CD14-positive monocyte (primary cell): ENCODE results near the gene RITA1. TPM values are rescaled to one million over a fixed set of nuclear protein-coding genes. Genes with fewer than 3 reads are reported as not detected.

Experiments used
- DNase-seq, 3 donors: peaks; one replicate each; pipeline ENCODE4 v3.0.0-alpha.2; 2011 to 2022
- H2AFZ ChIP-seq: 2 replicates; pipeline ENCODE4 v1.6.0; 2012; ENCODE audit warnings: mild to moderate bottlenecking, low read depth, low read length, inconsistent platforms; ENCODE audit not compliant: insufficient read depth, poor library complexity, severe bottlenecking
- H3K27ac ChIP-seq, 2 donors: 1 replicate in 1 of 2; 2 replicates in 1 of 2; pipeline ENCODE4 v1.5.1; 2012 to 2013; ENCODE audit warnings: low read length in 2 of 2, control low read depth in 1 of 2, inconsistent platforms in 1 of 2, low read depth in 1 of 2, mild to moderate bottlenecking in 1 of 2
- H3K27me3 ChIP-seq, 2 donors: one replicate each; pipeline versions ENCODE4 v1.6.0 to v1.6.1; 2011 to 2013; ENCODE audit warnings: low read length in 2 of 2; ENCODE audit not compliant: control insufficient read depth in 2 of 2, insufficient read depth in 2 of 2
- H3K36me3 ChIP-seq, 2 donors: replicated peaks in 1 of 2; 1 replicate in 1 of 2; 2 replicates in 1 of 2; pipeline versions ENCODE4 v1.5.1 to v1.6.1; 2012 to 2013; ENCODE audit warnings: low read length in 2 of 2, control low read depth in 1 of 2, inconsistent platforms in 1 of 2, mild to moderate bottlenecking in 1 of 2; ENCODE audit not compliant: insufficient read depth in 2 of 2, control insufficient read depth in 1 of 2
- H3K4me1 ChIP-seq, 2 donors: 1 replicate in 1 of 2; 2 replicates in 1 of 2; pipeline versions ENCODE4 v1.5.1 to v1.6.1; 2012 to 2013; ENCODE audit warnings: low read length in 2 of 2, control low read depth in 1 of 2, inconsistent platforms in 1 of 2, mild to moderate bottlenecking in 1 of 2, moderate library complexity in 1 of 2; ENCODE audit not compliant: insufficient read depth in 2 of 2, control insufficient read depth in 1 of 2
- H3K4me2 ChIP-seq: replicated peaks from 2 replicates; pipeline ENCODE3; 2012; ENCODE audit warnings: low read length, moderate library complexity, mild to moderate bottlenecking; ENCODE audit not compliant: poor library complexity, severe bottlenecking; ENCODE audit errors: extremely low read depth
- H3K4me3 ChIP-seq, 3 experiments: fragments of 200-600 bp in 1 of 3; sonication (generic) in 1 of 3; replicated peaks in 1 of 3; 1 replicate in 2 of 3; 2 replicates in 1 of 3; pipeline ENCODE4 v1.5.1; 2011 to 2013; ENCODE audit warnings: low read length in 3 of 3, mild to moderate bottlenecking in 3 of 3, control low read depth in 2 of 3, low read depth in 2 of 3, inconsistent platforms in 1 of 3, moderate library complexity in 1 of 3
- H3K79me2 ChIP-seq: 2 replicates; pipeline ENCODE4 v1.6.0; 2012; ENCODE audit warnings: mild to moderate bottlenecking, control low read depth, inconsistent platforms, low read length, moderate library complexity; ENCODE audit not compliant: insufficient read depth
- H3K9ac ChIP-seq: 2 replicates; pipeline ENCODE4 v1.6.0; 2017; ENCODE audit warnings: low read length, mild to moderate bottlenecking; ENCODE audit not compliant: insufficient read depth, poor library complexity, severe bottlenecking
- H3K9me3 ChIP-seq, 2 donors: replicated peaks in 1 of 2; 1 replicate in 1 of 2; 2 replicates in 1 of 2; pipeline versions ENCODE4 v1.5.1 to v1.6.1; 2012 to 2013; ENCODE audit warnings: low read length in 2 of 2, control low read depth in 1 of 2; ENCODE audit not compliant: control insufficient read depth in 1 of 2, insufficient read depth in 1 of 2
- H4K20me1 ChIP-seq: 2 replicates; pipeline ENCODE4 v1.6.0; 2012; ENCODE audit warnings: mild to moderate bottlenecking, low read length, control low read depth, moderate library complexity; ENCODE audit not compliant: insufficient read depth
- H3K27ac Mint-ChIP-seq, 7 donors: one replicate each; pipeline ENCODE4 v1.8.0; 2020; ENCODE audit warnings: mild to moderate bottlenecking in 7 of 7, mixed read lengths in 7 of 7, moderate library complexity in 6 of 7, inconsistent platforms in 2 of 7
- H3K27me3 Mint-ChIP-seq, 3 donors: one replicate each; pipeline ENCODE4 v1.8.0; 2021 to 2022; ENCODE audit warnings: low read depth in 3 of 3, mild to moderate bottlenecking in 3 of 3, mixed read lengths in 3 of 3, moderate library complexity in 3 of 3, inconsistent platforms in 1 of 3
- H3K36me3 Mint-ChIP-seq, 2 donors: one replicate each; pipeline ENCODE4 v1.8.0; 2020; ENCODE audit warnings: mixed read lengths in 2 of 2, inconsistent platforms in 1 of 2, mild to moderate bottlenecking in 1 of 2
- H3K4me1 Mint-ChIP-seq: one replicate; pipeline ENCODE4 v1.8.0; 2020; ENCODE audit warnings: mild to moderate bottlenecking, mixed read lengths
- H3K4me3 Mint-ChIP-seq, 2 donors: one replicate each; pipeline ENCODE4 v1.8.0; 2020; ENCODE audit warnings: mild to moderate bottlenecking in 2 of 2, mixed read lengths in 2 of 2, moderate library complexity in 1 of 2
- H3K9me3 Mint-ChIP-seq, 7 donors: one replicate each; pipeline ENCODE4 v1.8.0; 2020 to 2022; ENCODE audit warnings: mixed read lengths in 7 of 7, mild to moderate bottlenecking in 6 of 7, moderate library complexity in 6 of 7, inconsistent platforms in 2 of 7
- CTCF ChIP-seq: fragments of 200-600 bp; IDR thresholded peaks from one replicate; pipeline ENCODE4 v1.8.0; 2022; ENCODE audit warnings: antibody characterized with exemption, mild to moderate bottlenecking
- WGBS: methylation state at CpG from one replicate; pipeline ENCODE4 v1.1.5; 2013; ENCODE audit warnings: missing lambda C conversion rate; ENCODE audit not compliant: insufficient coverage; 5-methylcytosine and 5-hydroxymethylcytosine counted together
- intact Hi-C, 2 donors: fragments of 100-400 bp; cut with micrococcal nuclease; formaldehyde crosslinking; loops; one replicate each; pipeline versions ENCODE4 v1.15.0 to v1.15.1; 2023
- polyA plus RNA-seq, 3 donors: library from polyadenylated mRNA; depleted of rRNA in 1 of 3; unstranded in 2 of 3; stranded (reverse) in 1 of 3; fragments of 300-500 nt in 2 of 3; fragments of >200 nt in 1 of 3; fragmentation: Illumina TruSeq in 2 of 3; gene quantifications; 1 replicate in 2 of 3; 2 replicates in 1 of 3; pipeline ENCODE4 v1.2.3, GENCODE V29; 2012 to 2021

RITA1 gene
- polyA plus RNA-seq, 3 donors = 4.9 to 17.6 (median 16.4) TPM

GRCh38 chr12:113143959-113144358 lies 41.6 kb upstream of the RITA1 start:
- no peak overlapping the region for H2AFZ ChIP-seq
- Mint-ChIP-seq H3K36me3 (no peaks in the 10 kb centered on the region), H3K9me3 (peaks cover 0 to 7% (median 0%) of the 10 kb centered on the region in 7 donors), H3K27me3 (peaks cover 6 to 8% (median 7%) of the 10 kb centered on the region in 3 donors), H3K27ac (peak overlapping the region in 4 of 7 donors; percentile 57 to 98 (median 82)), H3K4me1 (peaks cover 34% of the 10 kb centered on the region), H3K4me3 (no peak overlapping the region)
- H3K36me3 ChIP-seq = no peaks in the 10 kb centered on the region
- H3K27me3 ChIP-seq = no peaks in the 10 kb centered on the region
- no peak for TF ChIP-seq CTCF
- peaks cover 32 to 40% of the 10 kb centered on the region in 2 donors for H3K4me1 ChIP-seq
- no peak overlapping the region for H3K9ac ChIP-seq
- no CpG with 5 or more reads among the region's 8 CpGs for WGBS
- no peaks in the 10 kb centered on the region for H4K20me1 ChIP-seq
- DNase-seq = no peak
- peak overlapping the region; percentile 62 to 97 for H3K27ac ChIP-seq
- H3K9me3 ChIP-seq = no peaks in the 10 kb centered on the region
- intact Hi-C loops = no loop called here
- H3K79me2 ChIP-seq = no peaks in the 10 kb centered on the region
- no peak overlapping the region for H3K4me2 ChIP-seq
- H3K4me3 ChIP-seq = no peak overlapping the region

GRCh38 chr12:113144806-113145205 lies 40.7 kb upstream of the RITA1 start:
- no peak overlapping the region for H3K4me3 ChIP-seq
- DNase-seq = no peak
- Mint-ChIP-seq H3K36me3 (no peaks in the 10 kb centered on the region), H3K4me3 (no peak overlapping the region), H3K9me3 (peaks cover 0 to 7% (median 0%) of the 10 kb centered on the region in 7 donors), H3K27ac (no peak overlapping the region), H3K4me1 (peaks cover 34% of the 10 kb centered on the region), H3K27me3 (peaks cover 13 to 15% (median 14%) of the 10 kb centered on the region in 3 donors)
- no peak overlapping the region for H3K4me2 ChIP-seq
- H3K9me3 ChIP-seq = no peaks in the 10 kb centered on the region
- no peak overlapping the region for H2AFZ ChIP-seq
- H3K27me3 ChIP-seq = peaks cover 0 to 4% of the 10 kb centered on the region in 2 donors
- 100% methylated on average over 3 of the region's 5 CpGs for WGBS
- H3K4me1 ChIP-seq = peaks cover 32 to 40% of the 10 kb centered on the region in 2 donors
- intact Hi-C loops = no loop called here
- no peak for TF ChIP-seq CTCF
- H3K9ac ChIP-seq = no peak overlapping the region
- H3K36me3 ChIP-seq = no peaks in the 10 kb centered on the region
- no peaks in the 10 kb centered on the region for H4K20me1 ChIP-seq
- H3K27ac ChIP-seq = no peak overlapping the region
- no peaks in the 10 kb centered on the region for H3K79me2 ChIP-seq
